DND-41 (cell line): Measurements from ENCODE around the gene ATXN2L.

Experiments
- ATAC-seq: fragments of 200-7000 bp; cut with Tn5 transposase; 3 replicates; pipeline ENCODE4 v1.9.1; 2021; ENCODE audit warnings: low read depth; ENCODE audit not compliant: insufficient read depth
- DNase-seq: peaks from one replicate; pipeline ENCODE4 v3.0.0-alpha.2; 2020
- H2AFZ ChIP-seq: 2 replicates; pipeline ENCODE4 v1.6.0; 2012; ENCODE audit warnings: low read depth, low read length
- H3K27ac ChIP-seq: 2 replicates; pipeline ENCODE4 v1.5.1; 2012; ENCODE audit warnings: low read length, inconsistent platforms
- H3K27me3 ChIP-seq: fragments of 200-600 bp; sonication (generic); 2 replicates; pipeline ENCODE4 v1.6.0; 2012; ENCODE audit warnings: low read length, mild to moderate bottlenecking, inconsistent platforms; ENCODE audit not compliant: insufficient read depth, poor library complexity
- H3K36me3 ChIP-seq: 2 replicates; pipeline ENCODE4 v1.5.1; 2012; ENCODE audit warnings: low read length, inconsistent platforms; ENCODE audit not compliant: insufficient read depth
- H3K4me1 ChIP-seq: 2 replicates; pipeline ENCODE4 v1.5.1; 2012; ENCODE audit warnings: mild to moderate bottlenecking, low read length; ENCODE audit not compliant: insufficient read depth
- H3K4me2 ChIP-seq: 2 replicates; pipeline ENCODE4 v1.6.0; 2012; ENCODE audit warnings: mild to moderate bottlenecking, moderate library complexity, low read length, inconsistent platforms; ENCODE audit not compliant: insufficient read depth
- H3K4me3 ChIP-seq, 2 experiments: fragments of 200-600 bp in 1 of 2; shearing (Covaris generic) in 1 of 2; 2 replicates each; pipeline ENCODE4 v1.5.1; 2012 to 2016; ENCODE audit warnings: inconsistent platforms in 2 of 2, low read length in 2 of 2, mild to moderate bottlenecking in 2 of 2, low read depth in 1 of 2, moderate library complexity in 1 of 2
- H3K79me2 ChIP-seq: 2 replicates; pipeline ENCODE4 v1.6.0; 2012; ENCODE audit warnings: low read length, inconsistent platforms; ENCODE audit not compliant: insufficient read depth
- H3K9ac ChIP-seq: 2 replicates; pipeline ENCODE4 v1.6.0; 2012; ENCODE audit warnings: low read depth, mild to moderate bottlenecking, inconsistent platforms, low read length, moderate library complexity
- H3K9me3 ChIP-seq: 2 replicates; pipeline ENCODE4 v1.5.1; 2012; ENCODE audit warnings: low read length, moderate library complexity, mild to moderate bottlenecking, inconsistent platforms; ENCODE audit not compliant: insufficient read depth, severe bottlenecking
- H4K20me1 ChIP-seq: 2 replicates; pipeline ENCODE4 v1.6.0; 2012; ENCODE audit warnings: low read length; ENCODE audit not compliant: insufficient read depth
- EZH2 ChIP-seq: IDR thresholded peaks from 3 replicates; pipeline ENCODE4 v1.6.1; 2012; ENCODE audit warnings: borderline replicate concordance, low read depth, mild to moderate bottlenecking, moderate library complexity, low read length, inconsistent platforms; ENCODE audit not compliant: severe bottlenecking
- TF ChIP-seq, protein P1 (sequence below): IDR thresholded peaks from 2 replicates; pipeline ENCODE4 v1.5.1; 2012; ENCODE audit warnings: borderline replicate concordance, low read length, moderate library complexity, mild to moderate bottlenecking; ENCODE audit not compliant: poor library complexity, severe bottlenecking; ENCODE audit errors: extremely low read depth

ATXN2L gene

DNA sequence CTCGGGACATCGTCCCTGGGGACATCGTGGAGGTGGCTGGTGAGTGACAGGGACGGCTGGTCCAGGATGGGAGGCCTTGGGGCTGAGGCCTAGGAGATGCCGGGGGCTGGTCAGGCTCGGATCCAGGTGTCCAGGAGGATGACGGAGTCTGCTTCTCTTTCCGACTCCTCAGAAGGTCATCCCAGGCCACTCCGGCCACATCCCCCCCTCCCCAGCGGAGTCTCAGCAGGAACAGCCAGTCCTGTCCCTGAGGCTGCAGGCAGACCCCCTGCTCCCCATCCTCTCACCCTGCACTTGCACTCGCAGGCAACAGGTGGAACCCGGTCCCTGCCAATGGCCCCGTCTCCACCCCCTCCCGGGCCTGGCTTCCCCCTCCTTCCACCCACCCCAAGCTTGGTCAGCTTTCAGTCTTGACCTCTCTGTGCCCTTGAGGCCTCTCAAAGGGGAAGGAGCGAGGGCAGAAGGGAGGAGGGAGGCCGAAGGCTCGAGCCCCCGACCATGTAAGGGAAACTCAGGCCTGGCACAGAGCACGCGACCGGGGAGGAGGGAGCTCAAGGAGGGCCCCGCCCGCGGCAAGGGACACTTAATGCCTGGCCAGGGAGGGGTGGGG is 59.9 kb downstream of the ATXN2L start:
- H3K36me3 ChIP-seq: no peaks in the 10 kb centered on the region; the same call in 1 of the 2 replicates
- H3K79me2 ChIP-seq: peaks cover 7% of the 10 kb centered on the region
- H3K27me3 ChIP-seq: no peaks in the 10 kb centered on the region
- H3K27ac ChIP-seq: no peak overlapping the region
- DNase-seq (no peak), ATAC-seq (no peak)
- no peaks in the 10 kb centered on the region for H3K9me3 ChIP-seq
- H3K9ac ChIP-seq: no peak overlapping the region
- H3K4me1 ChIP-seq: peaks cover 23% of the 10 kb centered on the region
- TF ChIP-seq, protein P1, sequence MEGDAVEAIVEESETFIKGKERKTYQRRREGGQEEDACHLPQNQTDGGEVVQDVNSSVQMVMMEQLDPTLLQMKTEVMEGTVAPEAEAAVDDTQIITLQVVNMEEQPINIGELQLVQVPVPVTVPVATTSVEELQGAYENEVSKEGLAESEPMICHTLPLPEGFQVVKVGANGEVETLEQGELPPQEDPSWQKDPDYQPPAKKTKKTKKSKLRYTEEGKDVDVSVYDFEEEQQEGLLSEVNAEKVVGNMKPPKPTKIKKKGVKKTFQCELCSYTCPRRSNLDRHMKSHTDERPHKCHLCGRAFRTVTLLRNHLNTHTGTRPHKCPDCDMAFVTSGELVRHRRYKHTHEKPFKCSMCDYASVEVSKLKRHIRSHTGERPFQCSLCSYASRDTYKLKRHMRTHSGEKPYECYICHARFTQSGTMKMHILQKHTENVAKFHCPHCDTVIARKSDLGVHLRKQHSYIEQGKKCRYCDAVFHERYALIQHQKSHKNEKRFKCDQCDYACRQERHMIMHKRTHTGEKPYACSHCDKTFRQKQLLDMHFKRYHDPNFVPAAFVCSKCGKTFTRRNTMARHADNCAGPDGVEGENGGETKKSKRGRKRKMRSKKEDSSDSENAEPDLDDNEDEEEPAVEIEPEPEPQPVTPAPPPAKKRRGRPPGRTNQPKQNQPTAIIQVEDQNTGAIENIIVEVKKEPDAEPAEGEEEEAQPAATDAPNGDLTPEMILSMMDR: no peak
- no peak for TF ChIP-seq EZH2
- no peak overlapping the region for H2AFZ ChIP-seq
- H4K20me1 ChIP-seq: no peaks in the 10 kb centered on the region
- H3K4me3 ChIP-seq: no peak overlapping the region
- H3K4me2 ChIP-seq: no peak overlapping the region

DNA sequence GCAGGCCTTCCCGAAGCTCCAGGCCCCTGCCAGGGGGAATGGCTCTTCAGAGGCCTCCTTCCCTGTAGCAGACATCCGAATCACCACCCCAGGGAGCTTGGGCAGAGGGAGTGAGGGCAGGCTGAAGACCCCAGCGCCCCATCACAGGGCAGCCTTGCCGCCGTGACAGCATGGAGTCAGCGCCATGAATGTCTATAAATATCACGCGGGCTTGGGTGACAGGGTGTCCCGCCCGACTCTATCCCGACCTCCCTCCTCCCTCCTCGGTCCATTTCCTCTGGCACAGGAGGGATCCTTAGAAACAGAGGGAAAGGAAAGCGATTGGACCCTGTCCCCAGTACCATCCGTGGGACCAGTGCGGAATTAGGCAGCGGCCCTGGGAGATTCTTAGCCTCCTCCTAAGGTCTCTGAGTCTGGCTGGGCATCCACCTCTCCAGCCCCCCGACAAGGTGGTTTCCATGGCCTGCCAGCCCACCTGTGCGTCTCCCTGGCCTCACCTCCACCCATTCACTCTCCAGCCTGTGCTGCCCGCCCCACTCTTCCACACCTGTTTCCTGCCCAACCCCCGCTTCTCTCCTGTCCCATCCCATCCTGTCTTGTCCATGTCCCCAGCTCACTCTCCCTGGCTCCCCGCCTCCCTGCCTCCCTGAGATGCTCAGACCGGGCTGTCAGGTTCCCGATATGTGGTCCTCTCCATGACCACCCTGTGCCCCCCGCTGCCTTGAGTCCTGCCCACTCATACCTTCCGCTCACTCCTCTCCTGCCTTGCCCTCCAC is 60.6 kb downstream of the ATXN2L start:
- no peak overlapping the region for H3K9ac ChIP-seq
- H3K27me3 ChIP-seq: no peaks in the 10 kb centered on the region
- no peak overlapping the region for H3K4me3 ChIP-seq
- no peak for DNase-seq
- H2AFZ ChIP-seq: no peak overlapping the region
- no peak for ATAC-seq
- TF ChIP-seq, protein P1: no peak
- TF ChIP-seq EZH2: no peak
- no peak overlapping the region for H3K27ac ChIP-seq
- H3K4me1 ChIP-seq: peaks cover 19% of the 10 kb centered on the region
- no peaks in the 10 kb centered on the region for H4K20me1 ChIP-seq
- no peaks in the 10 kb centered on the region for H3K9me3 ChIP-seq
- H3K4me2 ChIP-seq: no peak overlapping the region
- H3K36me3 ChIP-seq: no peaks in the 10 kb centered on the region; the same call in 1 of the 2 replicates
- H3K79me2 ChIP-seq: peaks cover 7% of the 10 kb centered on the region

- DNase-seq (no peak), ATAC-seq (no peak)
- no peaks in the 10 kb centered on the region for H3K9me3 ChIP-seq
- peaks cover 3% of the 10 kb centered on the region; the same call in 1 of the 2 replicates for H3K36me3 ChIP-seq
- TF ChIP-seq EZH2: no peak
- TF ChIP-seq, protein P1: no peak
- peaks cover 6% of the 10 kb centered on the region for H3K79me2 ChIP-seq
- no peaks in the 10 kb centered on the region for H3K27me3 ChIP-seq
- no peak overlapping the region for H2AFZ ChIP-seq
- no peak overlapping the region for H3K27ac ChIP-seq
- H4K20me1 ChIP-seq: no peaks in the 10 kb centered on the region
- no peak overlapping the region for H3K4me2 ChIP-seq
- H3K9ac ChIP-seq: no peak overlapping the region
- H3K4me3 ChIP-seq: no peak overlapping the region
- H3K4me1 ChIP-seq: peaks cover 13% of the 10 kb centered on the region
These were observed 61.2 kb downstream of the ATXN2L start for GRCh38 chr16:28884045-28884444.
